GM20431 (cell line): Measurements from ENCODE around the gene CARS2.
"Not testable (repeated sequence)": the region's sequence is repeated elsewhere in the genome, so short reads cannot be mapped to it uniquely, and the experiment has no call there.

Experiments used
- in situ Hi-C: fragments of 300-500 bp; cut with MseI, MboI; formaldehyde crosslinking; loops from one replicate; pipeline ENCODE4 v1.15.0; 2020; ENCODE audit warnings: low sequenced_read_pairs; ENCODE audit not compliant: unreplicated experiment

The CARS2 gene

GRCh38 chr13:110658218-110658911, 47.6 kb downstream of the CARS2 start:
- in situ Hi-C loops: not testable (repeated sequence)

GRCh38 chr13:110657196-110657595, 48.7 kb downstream of the CARS2 start:
- in situ Hi-C loops: no loop called here

- in situ Hi-C loops: no loop called here
These were observed 52.1 kb downstream of the CARS2 start for GRCh38 chr13:110653851-110654250.

GRCh38 chr13:110653271-110653670, 52.6 kb downstream of the CARS2 start:
- in situ Hi-C loops: no loop called here

- in situ Hi-C loops: no loop called here
These were observed 53.2 kb downstream of the CARS2 start for GRCh38 chr13:110652764-110653163.

GRCh38 chr13:110652231-110652730, 53.6 kb downstream of the CARS2 start:
- in situ Hi-C loops: no loop called here

- in situ Hi-C loops: no loop called here
These were observed 54.1 kb downstream of the CARS2 start for GRCh38 chr13:110651726-110652230.

- in situ Hi-C loops: no loop called here
These were observed 54.6 kb downstream of the CARS2 start for GRCh38 chr13:110651271-110651670.

GRCh38 chr13:110650436-110650835, 55.5 kb downstream of the CARS2 start:
- in situ Hi-C loops: no loop called here

- in situ Hi-C loops: no loop called here
These were observed 56.4 kb downstream of the CARS2 start for GRCh38 chr13:110649551-110649950.

GRCh38 chr13:110648848-110649421, 57.0 kb downstream of the CARS2 start:
- in situ Hi-C loops: no loop called here

GRCh38 chr13:110648146-110648819, 57.6 kb downstream of the CARS2 start:
- in situ Hi-C loops: no loop called here

- in situ Hi-C loops: no loop called here
These were observed 58.6 kb downstream of the CARS2 start for GRCh38 chr13:110647365-110647737.

- in situ Hi-C loops: no loop called here
These were observed 59.2 kb downstream of the CARS2 start for GRCh38 chr13:110646442-110647364.

GRCh38 chr13:110645750-110646149, 60.2 kb downstream of the CARS2 start:
- in situ Hi-C loops: no loop called here

GRCh38 chr13:110644892-110645521, 60.9 kb downstream of the CARS2 start:
- in situ Hi-C loops: no loop called here

GRCh38 chr13:110643768-110644421, 62.0 kb downstream of the CARS2 start:
- in situ Hi-C loops: no loop called here

GRCh38 chr13:110643324-110643723, 62.6 kb downstream of the CARS2 start:
- in situ Hi-C loops: no loop called here
